ENCODE results near the gene THAP10.

GRCh38 chr15:70854666-70854976 is 37.6 kb downstream of the THAP10 start:
- peak in 3 of 4 experiments; percentile 21 to 30 (median 22) for TF ChIP-seq CTCF (IDR thresholded peaks at IDR 0.05)
- no peak for TF ChIP-seq POLR2A (IDR thresholded peaks at IDR 0.05)
- TF ChIP-seq POLR2AphosphoS5 (IDR thresholded peaks at IDR 0.05), result no peak
